ENCODE data around the gene TRIM64C.
"Not testable (repeated sequence)": the region's sequence is repeated elsewhere in the genome, so short reads cannot be mapped to it uniquely, and the experiment has no call there.

The TRIM64C gene, protein sequence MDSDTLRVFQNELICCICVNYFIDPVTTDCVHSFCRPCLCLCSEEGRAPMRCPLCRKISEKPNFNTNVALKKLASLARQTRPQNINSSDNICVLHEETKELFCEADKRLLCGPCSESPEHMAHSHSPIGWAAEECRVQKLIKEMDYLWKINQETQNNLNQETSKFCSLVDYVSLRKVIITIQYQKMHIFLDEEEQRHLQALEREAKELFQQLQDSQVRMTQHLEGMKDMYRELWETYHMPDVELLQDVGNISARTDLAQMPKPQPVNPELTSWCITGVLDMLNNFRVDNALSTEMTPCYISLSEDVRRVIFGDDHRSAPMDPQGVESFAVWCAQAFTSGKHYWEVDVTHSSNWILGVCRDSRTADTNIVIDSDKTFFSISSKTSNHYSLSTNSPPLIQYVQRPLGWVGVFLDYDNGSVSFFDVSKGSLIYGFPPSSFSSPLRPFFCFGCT

DNA sequence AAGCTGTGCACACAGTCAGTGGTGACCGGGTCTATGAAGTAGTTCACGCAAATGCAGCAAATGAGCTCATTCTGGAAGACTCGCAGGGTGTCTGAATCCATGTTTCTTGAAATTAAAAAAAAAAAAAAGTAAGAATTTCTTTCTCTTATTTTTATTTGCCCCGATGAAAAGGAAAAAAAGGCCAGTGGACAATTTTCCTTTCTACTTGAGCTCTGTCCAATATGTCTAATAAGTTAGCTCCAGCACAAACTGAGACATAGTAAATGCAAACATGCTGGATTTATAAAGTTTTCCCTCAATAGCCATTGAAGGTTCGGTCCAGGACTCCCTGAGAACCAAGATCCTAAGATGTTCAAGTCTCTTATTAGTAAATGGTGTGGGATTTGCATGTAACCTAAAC lies at the start of gene TRIM64C:
TSS of gene TRIM64C (minus strand) at position 101 of the 400 bp plus-strand sequence. CDS start at position 101, 0 bp downstream.
- DNase-seq (ENCODE audit: low spot score) = not testable (repeated sequence)

DNA sequence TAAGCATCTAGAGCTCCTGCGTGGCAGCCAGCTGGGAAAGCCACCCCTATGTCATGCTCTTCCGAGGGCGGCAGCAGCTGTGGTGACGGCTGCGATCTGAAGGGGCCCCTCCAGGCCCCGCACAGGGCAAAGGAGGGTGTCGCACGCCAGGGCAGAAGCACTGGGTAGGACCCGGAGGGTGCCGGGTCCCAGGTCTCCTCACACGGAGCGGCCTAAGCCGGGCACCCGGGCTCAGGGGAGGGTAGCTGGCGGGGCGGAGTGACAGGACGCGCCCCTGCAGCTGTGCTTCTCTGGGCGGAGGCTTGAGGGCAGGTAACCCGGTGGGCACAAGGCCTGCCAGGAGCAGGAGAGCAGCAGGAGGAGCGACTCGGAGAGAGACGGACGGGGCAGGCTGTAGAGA lies 43.4 kb upstream of the TRIM64C start:
- not testable (repeated sequence) for DNase-seq (ENCODE audit: low spot score)

DNA sequence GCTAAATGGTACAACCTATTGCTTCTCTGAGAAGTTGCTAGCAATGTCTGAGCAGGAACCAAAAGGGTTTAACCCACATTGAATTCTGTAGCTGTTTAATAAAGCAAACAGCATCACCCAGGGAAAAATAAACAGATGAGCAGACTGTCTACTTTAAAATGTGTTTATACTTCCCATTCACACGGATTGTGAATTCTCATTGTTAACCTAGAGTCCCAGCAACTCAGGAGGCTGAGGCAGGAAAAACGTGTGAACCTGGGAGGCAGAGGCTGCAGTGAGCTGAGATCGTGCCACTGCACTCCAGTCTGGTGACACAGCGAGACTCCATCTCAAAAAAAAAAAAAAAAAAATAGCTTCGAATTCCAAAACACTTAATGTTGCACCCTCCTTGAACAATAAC lies 11.0 kb upstream of the TRIM64C start:
- DNase-seq (ENCODE audit: low spot score) = not testable (repeated sequence)

DNA sequence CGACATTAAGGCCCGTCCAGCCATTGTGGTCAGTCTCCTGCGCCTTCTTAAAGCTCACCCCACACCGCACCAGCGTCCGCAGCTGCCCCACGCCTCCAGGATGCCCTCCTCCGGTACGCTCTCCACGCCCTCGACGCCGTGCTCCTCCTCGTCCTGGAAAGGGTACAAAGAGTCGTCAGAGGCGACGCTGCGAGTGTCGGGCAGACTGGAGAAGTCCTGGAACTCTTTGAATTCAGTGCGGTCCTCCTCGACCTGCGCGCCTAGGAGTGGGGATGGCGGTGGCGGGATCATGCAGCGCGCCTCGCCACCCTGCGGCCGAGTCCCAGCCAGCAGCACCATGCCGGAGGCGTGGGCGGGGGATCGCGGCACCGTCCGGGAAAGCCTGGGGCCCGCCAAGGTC lies 9.1 kb downstream of the TRIM64C start:
- not testable (repeated sequence) for DNase-seq (ENCODE audit: low spot score)

DNA sequence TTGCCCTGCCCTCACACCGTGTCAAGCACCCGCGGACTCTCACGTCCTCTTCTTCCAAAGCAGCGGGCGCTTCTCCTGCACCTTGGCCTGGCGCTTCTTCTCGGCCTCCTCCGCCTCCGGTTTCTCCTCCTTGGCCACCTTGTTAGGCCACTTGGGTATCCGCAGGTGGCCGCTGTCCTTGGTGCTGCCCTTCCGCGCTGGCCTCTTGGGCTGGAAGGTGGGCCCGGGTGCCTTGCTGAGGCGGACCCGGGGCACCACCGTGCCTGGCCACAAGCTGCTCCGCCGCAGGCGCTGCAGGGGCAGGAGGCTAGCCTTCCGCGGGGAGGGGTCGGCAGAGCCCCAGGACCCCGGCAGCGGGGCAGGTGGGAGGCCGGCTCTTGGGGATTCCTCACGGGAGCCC lies 10.7 kb downstream of the TRIM64C start:
- not testable (repeated sequence) for DNase-seq (ENCODE audit: low spot score)

DNA sequence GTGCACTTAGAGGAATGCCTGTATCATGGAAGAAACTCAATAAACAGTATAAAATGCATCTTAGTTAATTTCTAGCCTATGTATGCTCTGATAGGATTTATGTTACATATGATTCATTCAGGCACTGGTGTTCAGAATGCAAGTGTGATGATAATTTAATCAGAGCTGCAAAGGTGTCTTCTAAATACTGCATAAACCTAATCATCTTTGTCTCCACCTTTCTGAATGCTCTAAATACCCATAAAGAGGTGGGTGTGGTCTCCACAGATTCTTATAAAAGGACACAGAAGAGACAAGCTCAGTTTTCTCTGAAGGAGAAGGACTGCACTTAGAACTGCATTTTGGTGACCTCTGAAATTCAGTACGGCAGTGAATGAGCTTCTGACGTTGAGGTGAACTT lies 30.4 kb downstream of the TRIM64C start, which contains the start of gene TRIM49B:
TSS of gene TRIM49B (plus strand) at position 301 of the 400 bp plus-strand sequence. CDS start 2,777 bp downstream, outside the sequence.
- DNase-seq (ENCODE audit: low spot score) = not testable (repeated sequence)

All from kidney capillary endothelial cell (primary cell).